ENCODE data around the gene RNASE13. TPM values are rescaled to one million over a fixed set of nuclear protein-coding genes. Genes with fewer than 3 reads are reported as not detected.

RNASE13 gene
- total RNA-seq, 1 experiment from 2014 or later, result not detected

DNA sequence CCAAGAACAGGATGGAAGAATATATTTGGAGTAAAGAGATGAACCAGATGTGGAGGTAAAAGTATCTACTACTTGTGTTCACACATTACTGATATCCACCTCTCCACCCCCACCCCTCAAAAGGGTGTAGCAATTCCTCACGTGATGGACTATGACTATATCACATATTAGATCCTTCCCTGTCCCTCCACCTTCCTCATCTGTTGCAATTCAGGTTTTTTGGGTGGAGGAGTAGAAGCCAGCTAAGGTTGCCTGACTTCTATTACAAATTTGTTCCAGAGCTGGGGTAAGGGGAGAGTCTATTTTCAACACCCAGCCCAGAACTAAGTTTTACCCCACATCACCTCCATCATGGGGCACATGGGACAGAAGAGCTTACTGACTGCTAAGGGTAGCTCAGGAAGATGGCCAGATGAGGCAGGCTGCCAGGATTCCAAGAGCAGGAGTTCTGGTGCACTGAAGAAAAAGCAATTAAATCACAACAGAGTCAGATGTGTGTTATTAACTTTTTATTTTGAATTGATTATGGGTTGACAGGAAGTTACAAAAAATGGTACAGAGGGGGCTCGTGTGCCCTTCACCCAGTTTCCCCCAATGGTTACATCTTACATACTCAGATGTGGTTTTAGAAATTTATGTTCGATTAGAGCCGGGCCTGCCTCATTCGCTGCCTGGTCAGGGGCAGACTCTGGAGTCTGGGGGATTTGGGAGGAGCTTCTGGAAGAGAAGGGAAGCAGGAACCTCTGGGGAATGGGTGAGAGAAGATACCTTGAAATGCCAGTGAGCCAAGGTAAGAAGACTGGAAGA, 2.1 kb downstream of the RNASE13 start:
- ChIA-PET CTCF (interaction anchor here (0.6 to 6.6 kb wide), 12 partner anchors 8 to 348 kb away, joined by 3 to 104 read pairs (median 5); partner anchors contain the start of gene RNASE4), POLR2A (interaction anchor here (1.0 kb wide), 1 partner anchor 28 kb away, joined by 3 read pairs; no protein-coding TSS in a partner anchor)
- H3K36me3 Mint-ChIP-seq (ENCODE audit: insufficient read depth, unreplicated experiment), result no peaks in the 10 kb centered on the region
- BruUV-seq (replicated peaks), result no TSS peak
- TF ChIP-seq, protein P1, sequence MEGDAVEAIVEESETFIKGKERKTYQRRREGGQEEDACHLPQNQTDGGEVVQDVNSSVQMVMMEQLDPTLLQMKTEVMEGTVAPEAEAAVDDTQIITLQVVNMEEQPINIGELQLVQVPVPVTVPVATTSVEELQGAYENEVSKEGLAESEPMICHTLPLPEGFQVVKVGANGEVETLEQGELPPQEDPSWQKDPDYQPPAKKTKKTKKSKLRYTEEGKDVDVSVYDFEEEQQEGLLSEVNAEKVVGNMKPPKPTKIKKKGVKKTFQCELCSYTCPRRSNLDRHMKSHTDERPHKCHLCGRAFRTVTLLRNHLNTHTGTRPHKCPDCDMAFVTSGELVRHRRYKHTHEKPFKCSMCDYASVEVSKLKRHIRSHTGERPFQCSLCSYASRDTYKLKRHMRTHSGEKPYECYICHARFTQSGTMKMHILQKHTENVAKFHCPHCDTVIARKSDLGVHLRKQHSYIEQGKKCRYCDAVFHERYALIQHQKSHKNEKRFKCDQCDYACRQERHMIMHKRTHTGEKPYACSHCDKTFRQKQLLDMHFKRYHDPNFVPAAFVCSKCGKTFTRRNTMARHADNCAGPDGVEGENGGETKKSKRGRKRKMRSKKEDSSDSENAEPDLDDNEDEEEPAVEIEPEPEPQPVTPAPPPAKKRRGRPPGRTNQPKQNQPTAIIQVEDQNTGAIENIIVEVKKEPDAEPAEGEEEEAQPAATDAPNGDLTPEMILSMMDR (IDR thresholded peaks at IDR 0.05; ENCODE audit: unreplicated experiment), result no peak
- no peaks in the 10 kb centered on the region for H3K9me3 Mint-ChIP-seq (ENCODE audit: unreplicated experiment)
- no peak for DNase-seq (ENCODE audit: unreplicated experiment)
- no peaks in the 10 kb centered on the region for H3K27me3 Mint-ChIP-seq (ENCODE audit: insufficient read depth, unreplicated experiment)
- no peak overlapping the region for H3K27ac Mint-ChIP-seq (ENCODE audit: low read depth, unreplicated experiment)
- no peaks in the 10 kb centered on the region for H3K4me1 Mint-ChIP-seq (ENCODE audit: insufficient read depth, unreplicated experiment)
- intact Hi-C loops (cut with micrococcal nuclease), result no loop called here
- no peak overlapping the region for H3K4me3 Mint-ChIP-seq (ENCODE audit: unreplicated experiment)

DNA sequence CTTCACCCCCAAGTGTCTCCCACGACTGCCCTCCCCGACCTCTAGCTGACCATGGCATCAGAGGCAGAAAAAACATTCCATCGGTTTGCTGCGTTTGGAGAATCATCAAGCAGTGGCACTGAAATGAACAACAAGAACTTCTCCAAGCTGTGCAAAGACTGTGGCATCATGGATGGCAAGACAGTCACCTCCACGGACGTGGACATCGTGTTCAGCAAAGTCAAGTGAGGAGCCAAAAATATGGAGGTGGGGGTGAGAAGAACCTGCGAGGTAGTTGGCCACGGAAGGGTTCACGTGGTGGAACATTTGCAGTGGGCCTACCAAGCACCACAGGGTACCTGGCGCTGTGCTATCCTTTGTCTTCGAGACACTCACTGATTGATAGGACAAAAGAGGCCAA, 4.1 kb downstream of the RNASE13 start:
- intact Hi-C loops (cut with micrococcal nuclease), result no loop called here
- Mint-ChIP-seq H3K9me3 (ENCODE audit: unreplicated experiment) (no peaks in the 10 kb centered on the region), H3K27ac (ENCODE audit: low read depth, unreplicated experiment) (no peak overlapping the region), H3K36me3 (ENCODE audit: insufficient read depth, unreplicated experiment) (no peaks in the 10 kb centered on the region), H3K27me3 (ENCODE audit: insufficient read depth, unreplicated experiment) (no peaks in the 10 kb centered on the region), H3K4me1 (ENCODE audit: insufficient read depth, unreplicated experiment) (no peaks in the 10 kb centered on the region), H3K4me3 (ENCODE audit: unreplicated experiment) (no peak overlapping the region)
- no TSS peak for BruUV-seq (replicated peaks)
- TF ChIP-seq, protein P1 (IDR thresholded peaks at IDR 0.05; ENCODE audit: unreplicated experiment), result no peak
- no peak for DNase-seq (ENCODE audit: unreplicated experiment)
- POLR2A ChIA-PET, result no interaction called here
- CTCF ChIA-PET, result interaction anchor here (0.7 to 6.6 kb wide), 3 partner anchors 10 to 31 kb away, joined by 4 to 104 read pairs (median 25); partner anchors contain the start of gene SLC39A2

DNA sequence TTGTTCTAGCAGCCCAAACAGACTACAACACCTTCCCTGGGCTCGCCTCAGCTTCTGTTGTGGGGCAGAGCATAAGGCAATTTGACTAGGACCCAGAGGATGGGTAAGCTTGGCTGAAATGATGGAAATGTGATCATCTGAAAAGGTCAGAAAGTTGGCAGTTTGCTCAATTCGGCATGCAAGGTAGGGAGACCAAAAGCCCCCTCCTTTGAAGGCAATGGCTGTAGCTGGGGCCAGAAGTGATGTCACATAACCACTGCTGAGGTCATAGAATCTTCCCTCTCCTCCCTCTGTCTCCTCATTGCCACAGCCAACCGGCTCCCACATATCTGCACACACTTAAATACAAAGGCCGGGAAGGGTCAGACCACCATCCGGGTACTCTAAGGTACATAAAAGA, 4.7 kb downstream of the RNASE13 start, which contains the start of gene TPPP2:
Gene TPPP2, plus strand, starts transcription at position 301 of the 400 bp plus-strand sequence. CDS start 365 bp downstream, outside the sequence.
- no peak for DNase-seq (ENCODE audit: unreplicated experiment)
- Mint-ChIP-seq H3K36me3 (ENCODE audit: insufficient read depth, unreplicated experiment) (no peaks in the 10 kb centered on the region), H3K4me3 (ENCODE audit: unreplicated experiment) (no peak within 1 kb of the TSS), H3K27ac (ENCODE audit: low read depth, unreplicated experiment) (no peak within 1 kb of the TSS), H3K9me3 (ENCODE audit: unreplicated experiment) (no peaks in the 10 kb centered on the region), H3K4me1 (ENCODE audit: insufficient read depth, unreplicated experiment) (no peaks in the 10 kb centered on the region), H3K27me3 (ENCODE audit: insufficient read depth, unreplicated experiment) (no peaks in the 10 kb centered on the region)
- CTCF ChIA-PET, result interaction anchor here (0.7 to 3.1 kb wide), 5 partner anchors 10 to 42 kb away, joined by 4 to 25 read pairs (median 14); partner anchors contain the start of gene SLC39A2
- POLR2A ChIA-PET, result no interaction called here
- intact Hi-C loops (cut with micrococcal nuclease), result no loop called here
- BruUV-seq (replicated peaks), result no TSS peak
- TF ChIP-seq, protein P1 (IDR thresholded peaks at IDR 0.05; ENCODE audit: unreplicated experiment), result no peak

DNA sequence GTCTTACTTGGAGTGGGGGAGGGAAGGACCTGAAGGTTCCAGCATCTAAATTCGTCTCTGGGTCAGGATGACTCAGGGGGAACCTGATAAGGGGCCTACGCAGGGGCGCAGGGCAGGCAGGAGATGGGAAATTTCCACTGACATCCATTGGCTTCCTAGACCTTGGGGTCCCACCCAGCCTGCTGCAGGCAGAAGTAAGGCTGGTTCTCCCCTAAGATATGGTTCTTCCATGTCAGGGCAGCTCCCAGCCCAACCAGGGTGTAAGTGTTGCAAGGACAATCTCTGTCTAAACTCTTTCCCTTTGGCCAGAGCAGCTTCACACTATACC, 7.7 kb downstream of the RNASE13 start:
- H3K4me3 Mint-ChIP-seq (ENCODE audit: unreplicated experiment), result no peak overlapping the region
- no peak for DNase-seq (ENCODE audit: unreplicated experiment)
- TF ChIP-seq, protein P1 (IDR thresholded peaks at IDR 0.05; ENCODE audit: unreplicated experiment), result no peak
- BruUV-seq (replicated peaks), result no TSS peak
- H3K27me3 Mint-ChIP-seq (ENCODE audit: insufficient read depth, unreplicated experiment), result peaks cover 16% of the 10 kb centered on the region
- POLR2A ChIA-PET, result no interaction called here
- no peak overlapping the region for H3K27ac Mint-ChIP-seq (ENCODE audit: low read depth, unreplicated experiment)
- no peaks in the 10 kb centered on the region for H3K9me3 Mint-ChIP-seq (ENCODE audit: unreplicated experiment)
- intact Hi-C loops (cut with micrococcal nuclease), result no loop called here
- no peaks in the 10 kb centered on the region for H3K4me1 Mint-ChIP-seq (ENCODE audit: insufficient read depth, unreplicated experiment)
- CTCF ChIA-PET, result interaction anchor here (0.6 to 3.6 kb wide), 6 partner anchors 10 to 182 kb away, joined by 3 to 24 read pairs (median 9); partner anchors contain the start of gene RNASE7
- H3K36me3 Mint-ChIP-seq (ENCODE audit: insufficient read depth, unreplicated experiment), result no peaks in the 10 kb centered on the region
